DLD1 (cell line): ENCODE results near the gene GYG2.
"Not testable (repeated sequence)": the region's sequence is repeated elsewhere in the genome, so short reads cannot be mapped to it uniquely, and the experiment has no call there.

Experiments
- in situ Hi-C: cut with HindIII; loops from 2 replicates; pipeline ENCODE4 v1.10.0; 2017; ENCODE audit warnings: low sequenced_read_pairs

The GYG2 gene

DNA sequence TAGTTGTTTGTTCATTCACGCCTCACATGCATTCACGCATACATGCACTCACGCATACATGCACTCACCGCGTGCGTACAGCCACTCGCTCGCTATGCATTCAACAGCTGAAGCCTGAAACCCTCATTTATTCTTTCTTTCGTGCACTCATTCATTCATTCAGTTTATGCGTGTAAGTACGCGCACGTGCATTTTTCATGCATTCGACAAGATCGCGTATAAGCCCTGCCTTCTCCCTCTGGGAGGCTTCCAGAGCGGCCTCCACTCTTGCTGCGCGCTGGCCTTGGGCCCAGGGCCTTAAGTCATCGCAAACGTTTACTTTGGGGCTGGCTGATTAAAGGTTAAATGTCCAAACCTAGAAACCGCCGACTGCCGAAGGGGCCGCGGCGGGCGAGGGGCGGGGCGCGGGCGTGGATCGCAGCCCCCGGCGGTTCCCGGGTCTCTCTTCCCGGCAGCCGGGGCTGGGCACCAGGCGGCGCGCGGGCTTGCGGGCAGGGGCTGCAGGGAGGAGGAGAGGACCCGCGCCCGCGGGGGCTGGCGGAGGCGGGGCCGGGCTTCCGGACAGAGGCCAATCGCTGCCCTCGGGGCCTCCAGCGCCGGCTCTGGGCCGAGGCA lies at the start of gene GYG2:
Gene GYG2, plus strand, starts transcription at position 587 of the 615 bp plus-strand sequence. CDS start 1,259 bp downstream, outside the sequence.
- in situ Hi-C loops: no loop called here

DNA sequence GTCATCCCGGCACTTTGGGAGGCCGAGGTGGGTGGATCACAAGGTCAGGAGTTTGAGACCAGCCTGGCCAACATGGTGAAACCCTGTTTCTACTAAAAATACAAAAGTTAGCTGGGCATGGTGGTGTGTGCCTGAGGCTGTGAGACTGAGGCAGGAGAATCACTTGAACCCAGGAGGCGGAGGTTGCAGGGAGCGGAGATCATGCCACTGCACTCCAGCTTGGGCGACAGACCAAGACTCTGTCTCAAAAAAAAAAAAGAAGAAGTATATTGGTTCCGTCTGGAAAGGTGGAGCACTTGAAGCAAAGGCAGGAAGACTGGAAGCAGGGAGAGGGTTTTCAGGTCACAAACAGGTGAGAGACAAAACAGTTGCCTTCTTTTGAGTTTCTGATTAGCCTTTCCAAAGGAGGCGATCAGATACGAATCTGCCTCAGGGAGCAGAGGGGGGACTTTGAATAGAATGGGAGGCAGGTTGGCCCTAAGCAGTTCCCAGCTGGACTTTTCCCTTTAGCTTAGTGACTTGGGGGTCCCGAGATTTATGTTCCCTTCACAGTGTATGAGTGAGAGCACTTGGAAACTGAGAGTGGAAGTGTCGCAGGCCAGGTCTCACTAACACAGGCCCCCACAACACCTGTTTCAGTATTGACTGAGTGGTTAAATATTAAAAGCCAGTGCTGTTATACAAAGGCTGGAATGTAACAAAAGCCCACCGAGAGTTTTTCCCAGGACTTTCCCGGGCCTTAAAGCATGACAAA lies 48.1 kb upstream of the GYG2 start:
- in situ Hi-C loops: not testable (repeated sequence)

DNA sequence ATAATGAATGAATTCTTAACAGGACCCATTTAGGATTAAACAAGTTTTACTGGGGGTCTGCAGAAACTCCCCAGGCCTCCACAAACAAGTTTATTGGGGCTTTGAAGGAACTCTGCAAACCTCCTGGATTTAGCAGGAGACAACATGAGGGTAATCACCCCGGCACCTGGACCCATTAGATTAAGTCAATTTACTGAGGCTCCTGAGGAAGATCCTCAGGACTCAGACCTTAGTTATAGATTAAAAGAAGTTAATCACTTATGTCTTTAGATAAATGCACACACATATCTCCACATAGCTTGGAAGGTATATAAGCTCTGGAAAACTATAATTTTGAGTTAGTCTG lies 47.5 kb upstream of the GYG2 start:
- in situ Hi-C loops: no loop called here

DNA sequence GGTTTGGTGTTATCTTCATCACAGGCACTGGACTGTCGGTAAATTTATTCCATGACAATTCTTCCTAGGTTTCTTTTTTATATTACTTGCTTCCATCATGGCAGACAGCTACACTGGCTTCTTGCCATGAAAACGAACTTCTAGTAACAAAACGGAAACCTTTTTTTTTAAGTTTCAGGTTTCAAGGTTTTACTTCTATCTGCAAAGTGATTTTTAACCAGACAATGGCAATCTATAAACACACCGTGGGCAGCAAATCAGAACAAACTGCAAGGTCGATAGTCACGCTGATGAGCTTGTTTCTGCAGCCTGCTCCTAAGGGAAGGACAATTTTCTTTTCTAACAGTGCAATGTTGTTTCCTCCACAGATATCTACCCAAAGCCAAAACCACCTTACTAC lies 47.0 kb upstream of the GYG2 start:
- in situ Hi-C loops: no loop called here

DNA sequence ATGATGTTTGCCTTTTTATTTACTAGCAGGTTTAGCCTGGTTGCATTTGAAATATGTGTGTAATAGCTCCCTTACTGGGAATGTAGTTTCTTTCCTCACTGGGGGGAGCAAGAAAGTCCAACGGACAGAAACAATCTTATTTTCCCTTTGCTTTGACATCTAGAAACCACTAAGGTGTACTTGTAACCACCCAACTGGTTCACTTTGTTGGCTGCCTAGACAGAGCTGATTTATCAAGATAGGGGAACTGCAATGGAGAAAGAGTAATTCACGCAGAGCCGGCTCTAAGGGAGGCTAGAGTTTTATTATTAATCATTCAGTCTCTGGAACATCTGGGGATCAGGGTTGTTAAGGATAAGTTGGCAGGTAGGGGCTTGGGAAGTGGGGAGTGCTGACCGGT lies 46.6 kb upstream of the GYG2 start:
- in situ Hi-C loops: no loop called here

DNA sequence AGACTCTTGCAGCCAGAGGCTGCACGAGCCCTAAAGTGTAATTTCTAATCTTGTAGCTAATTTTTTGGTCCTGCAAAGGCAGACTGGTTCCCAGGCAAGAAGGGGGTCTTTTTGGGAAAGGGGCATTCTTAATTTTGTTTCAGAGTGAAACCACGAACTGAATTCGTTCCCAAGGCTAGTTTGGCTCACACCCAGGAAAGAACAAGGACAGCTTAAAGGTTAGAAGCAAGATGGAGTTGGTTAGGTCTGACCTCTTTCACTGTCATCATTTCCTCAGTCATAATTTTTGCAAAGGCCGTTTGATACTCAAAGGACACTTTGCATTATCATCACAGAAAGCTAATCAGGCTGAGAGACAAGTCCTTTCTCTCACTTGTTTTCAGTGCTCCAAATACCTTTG lies 46.0 kb upstream of the GYG2 start:
- in situ Hi-C loops: no loop called here

DNA sequence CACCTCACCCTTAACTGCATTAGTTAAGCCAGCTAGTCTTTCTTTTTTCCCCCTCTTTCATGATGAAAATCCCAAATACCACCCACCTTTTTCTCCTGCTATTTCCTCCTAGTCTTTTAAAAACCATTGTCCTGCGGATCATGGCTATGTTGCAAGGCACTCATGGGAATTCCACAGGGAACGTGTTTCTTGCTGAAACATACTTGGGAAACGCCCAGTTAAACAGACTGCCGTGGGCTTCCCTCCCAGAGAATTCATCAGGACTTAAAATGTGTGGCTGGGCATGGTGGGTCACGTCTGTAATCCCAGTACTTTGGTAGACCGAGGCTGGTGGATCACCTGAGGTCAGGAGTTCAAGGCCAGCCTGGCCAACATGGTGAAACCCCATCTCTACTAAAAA lies 44.7 kb upstream of the GYG2 start:
- in situ Hi-C loops: no loop called here

DNA sequence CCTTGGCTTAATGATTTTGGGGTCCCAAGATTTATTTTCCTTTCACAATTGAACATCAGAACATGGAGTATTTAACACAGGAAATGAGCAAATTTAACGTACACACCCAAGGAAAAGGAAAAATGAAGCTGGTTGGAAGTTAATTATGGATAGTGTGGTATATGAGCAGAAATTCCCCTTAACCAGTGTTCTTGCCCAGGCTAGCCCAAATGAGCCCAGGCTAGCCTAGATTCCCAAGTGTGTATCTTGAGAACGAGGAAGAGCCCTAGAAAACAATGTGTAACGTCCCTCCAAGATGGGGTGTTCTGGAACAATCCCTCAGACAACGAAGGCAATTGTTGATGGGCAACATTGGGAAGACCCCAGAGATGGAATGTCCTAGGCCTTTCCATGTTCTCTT lies 43.2 kb upstream of the GYG2 start:
- in situ Hi-C loops: no loop called here

DNA sequence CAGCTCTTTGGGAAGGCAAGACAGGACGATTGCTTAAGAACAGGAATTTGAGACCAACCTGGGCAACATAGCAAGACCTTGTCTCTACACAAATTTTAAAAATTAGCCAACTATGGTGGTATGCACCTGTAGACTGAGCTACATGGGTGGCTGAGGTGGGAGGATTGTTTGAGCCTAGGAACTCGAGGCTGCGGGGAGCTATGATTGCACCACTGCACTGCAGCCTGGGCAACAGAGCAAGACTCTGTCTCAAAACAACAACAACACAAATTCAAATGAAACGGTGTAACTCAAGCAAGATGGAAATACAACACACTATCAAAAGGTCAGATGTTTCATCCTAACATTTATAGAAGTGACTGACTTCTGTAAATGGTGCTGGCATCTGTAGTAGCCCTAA lies 39.8 kb upstream of the GYG2 start:
- in situ Hi-C loops: no loop called here

DNA sequence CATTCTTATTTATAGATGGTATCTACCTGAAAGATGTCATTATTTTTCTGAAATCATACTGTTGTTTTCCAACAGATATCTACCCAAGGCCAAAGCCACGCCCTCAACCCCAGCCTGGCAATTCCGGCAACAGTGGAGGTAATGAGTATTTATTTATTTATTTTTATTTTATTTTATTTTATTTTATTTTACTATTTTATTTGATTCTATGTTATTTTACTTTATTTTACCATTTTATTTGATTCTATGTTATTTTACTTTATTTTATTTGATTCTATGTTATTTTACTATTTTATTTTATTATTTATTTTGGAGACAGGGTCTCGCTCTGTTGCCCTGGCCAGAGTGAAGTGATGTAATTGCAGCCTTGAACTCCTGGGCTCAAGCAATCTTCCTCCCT lies 39.2 kb upstream of the GYG2 start:
- in situ Hi-C loops: no loop called here

DNA sequence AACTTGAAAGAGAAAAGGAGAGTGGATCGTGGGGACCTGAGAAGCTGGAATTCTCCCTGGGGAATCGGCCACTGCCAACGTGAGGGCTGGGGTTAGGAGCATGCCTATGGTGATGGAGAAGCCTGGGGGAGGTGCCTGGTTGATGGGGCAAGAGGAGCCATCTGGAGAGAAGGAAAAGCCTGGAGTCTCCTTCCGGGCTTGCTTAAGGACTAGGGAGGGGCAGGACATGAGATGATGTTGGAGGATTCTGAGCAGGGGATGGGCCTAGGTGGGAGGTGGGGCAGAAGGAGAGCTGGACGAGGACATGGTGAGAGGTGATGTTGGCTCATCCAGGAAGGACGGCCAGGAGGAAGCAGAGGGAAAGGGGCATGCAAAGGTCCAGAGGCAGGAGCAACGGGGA lies 35.0 kb upstream of the GYG2 start:
- in situ Hi-C loops: no loop called here

DNA sequence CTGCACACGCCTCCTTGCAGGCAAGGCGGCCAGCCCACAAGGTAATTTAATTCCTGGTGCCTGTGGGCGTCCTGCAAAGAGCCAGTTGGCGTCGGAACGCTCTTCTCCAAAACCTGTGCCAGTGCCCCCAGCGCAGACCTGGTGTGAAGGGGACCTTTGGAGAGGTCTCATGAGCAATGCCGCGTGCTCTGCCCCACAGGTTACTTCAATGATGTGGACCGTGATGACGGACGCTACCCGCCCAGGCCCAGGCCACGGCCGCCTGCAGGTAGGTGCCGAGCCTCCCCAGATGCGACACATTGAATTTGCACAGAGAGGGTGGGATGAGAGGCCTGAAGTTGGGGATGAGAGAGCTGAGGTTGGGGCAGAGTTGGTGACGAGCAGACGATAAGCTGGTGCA lies 34.4 kb upstream of the GYG2 start:
- in situ Hi-C loops: no loop called here

DNA sequence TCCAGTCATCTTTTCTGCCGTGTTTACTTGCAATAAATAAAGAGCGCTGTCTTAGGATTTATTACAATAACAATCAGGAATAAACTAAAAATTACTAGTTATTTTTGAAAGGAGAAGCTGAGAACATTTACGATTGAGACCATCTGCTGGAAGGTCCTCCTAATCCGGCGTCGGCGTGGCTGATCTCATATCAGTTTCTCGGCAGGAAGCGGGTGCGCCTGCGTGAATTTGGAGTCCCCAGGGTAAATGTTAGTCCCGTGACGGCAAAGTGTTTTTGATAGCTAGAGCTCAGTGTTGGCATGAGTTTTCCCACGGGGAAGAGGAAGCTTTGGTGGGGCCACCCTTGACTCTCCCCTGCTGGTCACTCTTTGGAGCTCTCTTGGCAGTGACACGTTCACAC lies 31.9 kb upstream of the GYG2 start:
- in situ Hi-C loops: not testable (repeated sequence)

DNA sequence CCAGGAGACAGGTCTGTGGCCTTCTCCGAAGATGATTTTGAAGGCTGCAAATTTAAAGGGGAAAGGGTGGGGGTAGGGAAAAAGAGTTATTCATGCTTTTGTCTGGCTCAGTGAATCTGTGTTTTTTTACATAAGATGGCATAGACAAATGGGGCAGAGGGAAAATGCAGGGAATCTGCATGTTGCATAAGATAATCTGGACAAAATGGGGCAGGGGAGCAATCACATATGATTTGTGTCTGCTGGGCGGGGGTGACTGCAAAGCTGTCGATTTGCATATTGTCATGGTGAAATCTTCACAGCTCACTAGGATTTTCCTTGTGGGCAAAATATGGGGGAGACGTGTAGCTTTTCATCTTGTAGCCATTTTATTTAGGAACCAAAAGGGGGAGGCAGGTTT lies 29.4 kb upstream of the GYG2 start:
- in situ Hi-C loops: no loop called here

DNA sequence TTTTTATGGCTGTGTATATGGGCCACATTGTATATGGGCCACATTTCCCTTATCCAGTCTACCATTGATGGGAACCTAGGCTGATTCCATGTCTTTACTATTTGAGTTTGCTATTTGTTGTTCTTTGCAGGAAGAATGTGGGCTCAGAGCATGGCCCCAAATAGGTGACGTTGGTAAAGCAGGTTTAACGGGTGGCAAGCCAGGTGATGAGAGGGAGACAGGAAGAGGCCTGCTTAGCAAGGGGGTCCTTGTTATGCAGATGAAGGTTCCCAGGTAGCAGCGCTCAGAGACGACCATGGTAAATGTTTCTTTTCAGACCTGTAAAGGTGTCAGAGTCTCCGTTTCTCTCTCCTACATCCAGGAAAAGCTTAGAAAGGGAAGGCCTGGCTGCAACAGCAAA lies 28.8 kb upstream of the GYG2 start:
- in situ Hi-C loops: loop anchor here (25.0 kb wide), 1 partner anchor 113 kb away; the partner anchor contains the start of gene CD99

DNA sequence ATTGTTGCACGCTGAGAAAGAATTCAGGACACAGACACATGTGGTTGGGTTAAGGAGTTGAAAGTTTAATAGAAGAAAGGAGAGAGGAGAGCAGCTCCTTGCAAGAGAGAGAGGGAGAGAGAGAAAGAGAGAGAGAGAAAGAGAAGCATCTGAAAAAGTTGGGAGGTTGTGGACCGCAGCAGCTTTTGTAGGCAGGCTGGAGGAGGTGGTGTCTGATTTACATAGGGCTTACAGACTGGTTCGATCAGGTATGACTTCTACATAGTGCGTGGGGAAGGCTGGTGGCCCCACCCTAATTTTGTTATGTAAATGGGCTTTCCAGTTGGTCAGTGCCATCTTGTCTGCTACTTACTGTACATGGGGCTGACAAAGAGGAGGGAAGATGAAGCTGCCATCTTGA lies 27.5 kb upstream of the GYG2 start:
- in situ Hi-C loops: loop anchor here (25.0 kb wide), 1 partner anchor 114 kb away; the partner anchor contains the start of gene CD99

DNA sequence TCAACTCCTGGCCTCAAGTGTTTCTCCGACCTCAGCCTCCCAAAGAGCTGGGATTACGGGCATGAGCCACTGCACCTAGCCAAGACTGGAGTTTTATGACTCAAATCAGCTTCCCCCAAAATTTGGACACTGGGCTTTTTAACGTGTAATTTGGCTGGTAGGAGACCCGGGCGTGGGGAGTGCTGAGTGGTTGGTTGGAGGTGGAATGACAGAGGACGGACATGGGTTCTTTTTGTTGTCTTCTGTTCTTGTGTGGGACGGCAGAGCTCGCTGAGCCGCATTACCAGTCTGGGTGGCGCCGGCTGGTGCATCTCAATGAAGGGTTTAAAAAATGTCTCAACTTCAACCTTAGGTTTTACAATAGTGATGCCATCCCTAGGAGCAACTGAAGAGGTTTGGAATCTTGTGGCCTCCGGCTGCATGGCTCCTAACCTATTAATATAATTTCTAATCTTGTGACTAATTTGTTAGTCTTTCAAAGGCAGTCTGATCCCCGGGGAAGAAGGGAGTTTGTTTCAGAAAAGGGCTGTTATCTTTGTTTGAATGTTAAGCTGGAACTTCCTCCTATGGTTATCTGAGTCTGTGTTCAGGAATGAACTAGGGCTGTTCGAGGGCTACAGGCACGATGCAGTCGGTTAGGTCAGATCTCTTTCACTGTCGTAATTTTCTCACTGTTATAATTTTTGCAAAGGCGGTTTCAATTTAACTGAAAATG lies 26.2 kb upstream of the GYG2 start:
- in situ Hi-C loops: loop anchor here (25.0 kb wide), 1 partner anchor 115 kb away; the partner anchor contains the start of gene CD99

DNA sequence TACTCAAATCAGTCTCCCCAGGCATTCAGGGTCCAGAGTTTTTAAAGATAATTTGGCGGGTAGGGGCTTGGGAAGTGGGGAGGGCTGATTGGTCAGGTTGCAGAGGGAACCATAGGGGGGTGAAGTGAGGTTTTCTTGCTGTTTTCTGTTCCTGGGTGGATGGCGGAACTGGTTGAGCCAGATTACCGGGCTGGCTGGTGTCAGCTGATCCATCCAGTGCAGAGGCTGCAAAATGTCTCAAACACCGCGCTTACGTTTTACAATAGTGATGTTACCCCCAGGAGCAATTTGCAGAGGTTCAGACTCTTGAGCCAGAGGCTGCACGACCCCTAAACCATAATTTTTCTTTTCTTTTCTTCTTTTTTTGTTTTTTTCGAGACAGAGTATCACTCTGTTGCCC lies 25.2 kb upstream of the GYG2 start:
- in situ Hi-C loops: loop anchor here (25.0 kb wide), 1 partner anchor 116 kb away; the partner anchor contains the start of gene CD99

DNA sequence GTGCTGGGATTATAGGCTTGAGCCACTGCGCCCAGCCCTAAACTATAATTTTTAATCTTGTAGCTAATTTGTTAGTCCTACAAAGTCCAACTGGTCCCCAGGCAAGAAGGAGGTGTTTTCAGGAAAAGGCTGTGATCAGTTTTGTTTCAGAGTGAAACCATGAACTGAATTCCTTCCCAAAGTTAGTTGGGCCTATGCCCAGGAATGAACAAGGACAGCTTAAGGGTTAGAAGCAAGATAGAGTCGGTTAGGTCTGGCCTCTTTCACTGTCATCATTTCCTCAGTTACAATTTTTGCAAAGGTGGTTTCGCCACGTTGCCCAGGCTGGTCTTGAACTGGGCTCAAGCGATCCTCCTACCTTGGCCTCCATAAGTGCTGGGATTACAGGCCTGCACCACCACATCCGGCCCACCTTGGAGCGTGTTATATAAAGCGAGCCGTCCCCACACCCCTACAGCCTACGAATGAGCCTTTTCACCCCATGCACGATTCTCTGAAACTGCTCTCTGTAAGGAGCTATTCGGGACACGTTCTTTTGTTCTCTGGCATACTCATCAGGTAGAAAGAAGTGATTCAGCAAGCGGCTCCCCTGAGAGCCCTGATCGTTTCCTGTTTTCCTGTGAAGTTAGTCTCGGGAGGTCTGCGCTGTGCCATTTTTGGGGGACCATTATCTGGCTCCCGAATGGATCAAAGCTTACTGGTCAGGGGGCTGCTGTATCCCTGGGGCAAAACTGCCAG lies 24.5 kb upstream of the GYG2 start:
- in situ Hi-C loops: loop anchor here (25.0 kb wide), 1 partner anchor 117 kb away; the partner anchor contains the start of gene CD99

DNA sequence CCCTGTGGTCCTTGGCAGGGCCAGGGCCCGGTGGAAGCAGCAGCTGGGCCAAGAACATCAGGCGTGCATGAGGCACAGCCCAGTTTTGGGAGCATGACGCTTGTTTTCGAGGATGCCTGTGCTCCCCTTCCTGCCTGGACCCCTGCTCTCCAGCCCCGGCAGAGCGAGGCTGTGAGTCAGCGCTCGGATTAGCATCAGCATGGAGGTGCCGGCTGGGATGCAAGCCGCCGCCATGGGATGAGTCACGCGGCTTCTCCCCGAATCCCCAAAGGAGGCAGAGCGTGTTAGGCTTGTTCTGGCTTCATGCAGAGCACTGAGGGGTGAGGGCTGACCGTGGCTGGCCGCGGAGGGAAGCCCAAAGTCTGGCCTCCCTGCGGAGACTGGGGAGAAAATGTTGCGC lies 23.9 kb upstream of the GYG2 start:
- in situ Hi-C loops: loop anchor here (25.0 kb wide), 1 partner anchor 118 kb away; the partner anchor contains the start of gene CD99

DNA sequence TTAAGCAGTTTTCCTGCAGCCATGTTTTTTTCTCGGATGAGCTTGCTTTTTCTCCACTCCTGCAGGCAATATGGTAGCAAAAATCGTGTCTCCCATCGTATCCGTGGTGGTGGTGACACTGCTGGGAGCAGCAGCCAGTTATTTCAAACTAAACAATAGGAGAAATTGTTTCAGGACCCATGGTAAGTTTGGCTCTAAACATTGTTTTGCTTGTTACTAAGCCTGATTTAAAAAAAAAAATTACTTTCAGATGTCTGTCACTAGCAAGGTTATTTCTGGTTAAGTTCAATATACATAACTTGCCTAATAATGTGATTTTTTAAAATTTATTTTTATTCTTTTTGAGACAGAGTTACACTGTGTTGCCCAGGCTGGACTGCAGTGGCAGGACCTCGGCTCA lies 17.5 kb upstream of the GYG2 start:
- in situ Hi-C loops: loop anchor here (25.0 kb wide), 1 partner anchor 124 kb away; the partner anchor contains the start of gene CD99
